Keratinocyte (primary cell): ENCODE results near the gene PANX2. TPM values are rescaled to one million over a fixed set of nuclear protein-coding genes. Genes with fewer than 3 reads are reported as not detected.

Experiments
- DNase-seq: peaks from one replicate; pipeline ENCODE4 v3.0.0-alpha.2; 2011; ENCODE audit warnings: low read depth, missing footprints, low spot score
- FAIRE-seq: peaks from 2 replicates; lab custom pipeline; 2011; peaks lifted over from hg19 to GRCh38; lab: Jason Lieb, UNC
- H2AFZ ChIP-seq: 2 replicates; pipeline ENCODE4 v1.6.0; 2012; ENCODE audit warnings: low read length, control low read depth, inconsistent platforms; ENCODE audit not compliant: control insufficient read depth
- H3K27ac ChIP-seq: 2 replicates; pipeline ENCODE4 v1.5.1; 2011; ENCODE audit warnings: low read length; ENCODE audit not compliant: control insufficient read depth, insufficient read depth
- H3K27me3 ChIP-seq: 3 replicates; pipeline ENCODE4 v1.6.0; 2011; ENCODE audit warnings: low read length; ENCODE audit not compliant: control insufficient read depth, insufficient read depth; ENCODE audit errors: extremely low read depth
- H3K36me3 ChIP-seq, 2 experiments: 2 replicates in 1 of 2; 3 replicates in 1 of 2; pipeline ENCODE4 v1.5.1; 2011; ENCODE audit warnings: low read length in 2 of 2, mild to moderate bottlenecking in 1 of 2; ENCODE audit not compliant: control insufficient read depth in 2 of 2, insufficient read depth in 2 of 2; ENCODE audit errors: extremely low read depth in 1 of 2
- H3K4me1 ChIP-seq: 3 replicates; pipeline ENCODE4 v1.5.1; 2011; ENCODE audit warnings: low read length; ENCODE audit not compliant: control insufficient read depth, insufficient read depth; ENCODE audit errors: extremely low read depth
- H3K4me2 ChIP-seq: 3 replicates; pipeline ENCODE4 v1.6.0; 2011; ENCODE audit warnings: low read depth, low read length; ENCODE audit not compliant: control insufficient read depth, insufficient read depth; ENCODE audit errors: extremely low read depth
- H3K4me3 ChIP-seq, 3 experiments: fragments of 200-600 bp in 1 of 3; sonication (generic) in 1 of 3; 2 replicates in 2 of 3; 3 replicates in 1 of 3; pipeline ENCODE4 v1.5.1; 2011 to 2016; ENCODE audit warnings: low read length in 3 of 3, mild to moderate bottlenecking in 3 of 3, control low read depth in 2 of 3, inconsistent platforms in 1 of 3, low read depth in 1 of 3, mixed read lengths in 1 of 3, mixed run types in 1 of 3, moderate library complexity in 1 of 3; ENCODE audit not compliant: control insufficient read depth in 2 of 3, insufficient read depth in 2 of 3; ENCODE audit errors: extremely low read depth in 1 of 3
- H3K79me2 ChIP-seq: 2 replicates; pipeline ENCODE4 v1.6.0; 2012; ENCODE audit warnings: low read length; ENCODE audit not compliant: control insufficient read depth, insufficient read depth
- H3K9ac ChIP-seq: 3 replicates; pipeline ENCODE4 v1.6.0; 2011; ENCODE audit warnings: low read length; ENCODE audit not compliant: control insufficient read depth, insufficient read depth; ENCODE audit errors: extremely low read depth
- H3K9me1 ChIP-seq: 3 replicates; pipeline ENCODE4 v1.6.0; 2011; ENCODE audit warnings: low read length; ENCODE audit not compliant: control insufficient read depth, insufficient read depth; ENCODE audit errors: extremely low read depth
- H3K9me3 ChIP-seq: 2 replicates; pipeline ENCODE4 v1.5.1; 2012; ENCODE audit warnings: low read depth, low read length; ENCODE audit not compliant: control insufficient read depth
- H4K20me1 ChIP-seq: 3 replicates; pipeline ENCODE4 v1.6.0; 2011; ENCODE audit warnings: low read length; ENCODE audit not compliant: control insufficient read depth, insufficient read depth; ENCODE audit errors: extremely low read depth
- EZH2 ChIP-seq: IDR thresholded peaks from one replicate; pipeline ENCODE4 v1.6.1; 2012; ENCODE audit warnings: inconsistent platforms, mild to moderate bottlenecking, low read length, moderate library complexity
- dilution Hi-C: fragments of 300-500 bp; cut with MboI; formaldehyde crosslinking; loops from one replicate; pipeline ENCODE4 v1.7.0; 2020; ENCODE audit warnings: low sequenced_read_pairs; ENCODE audit not compliant: extremely low pct_ligation_motif_present
- polyA plus RNA-seq, 5 experiments: library from polyadenylated mRNA; depleted of rRNA in 3 of 5; stranded (reverse) in 3 of 5; stranded (forward) in 1 of 5; unstranded in 1 of 5; fragments of >200 nt; gene quantifications; 1 replicate in 1 of 5; 2 replicates in 3 of 5; 3 replicates in 1 of 5; pipeline versions ENCODE4 v1.2.1 to v1.2.3, GENCODE V29; 2011 to 2012; ENCODE audit warnings: missing spikeins in 2 of 5, low read depth in 1 of 5, low replicate concordance in 1 of 5
- TF ChIP-seq, protein P1 (sequence below), 3 experiments: IDR thresholded peaks in 1 of 3; conservative IDR thresholded peaks in 1 of 3; optimal IDR thresholded peaks in 1 of 3; 2 replicates in 2 of 3; 3 replicates in 1 of 3; pipeline versions ENCODE3 to v1.5.1; 2011; ENCODE audit warnings: low read length in 3 of 3, mild to moderate bottlenecking in 3 of 3, moderate library complexity in 2 of 3, control low read depth in 1 of 3, inconsistent platforms in 1 of 3; ENCODE audit not compliant: insufficient read depth in 2 of 3; ENCODE audit errors: extremely low read depth in 1 of 3

The PANX2 gene
- polyA plus RNA-seq, 1 donor (not counting 4 experiments of a cell fraction or from before 2014, with no cell fraction given) = 0.22 TPM

GRCh38 chr22:50175921-50176849 lies 5.7 kb downstream of the PANX2 start:
- no peak overlapping the region for H3K4me3 ChIP-seq
- H2AFZ ChIP-seq = no peak overlapping the region
- DNase-seq (no peak), FAIRE-seq (no peak)
- no peaks in the 10 kb centered on the region for H3K4me1 ChIP-seq
- no peak overlapping the region for H3K9ac ChIP-seq
- H3K27ac ChIP-seq = no peak overlapping the region
- no peaks in the 10 kb centered on the region for H3K9me1 ChIP-seq
- no peaks in the 10 kb centered on the region for H3K9me3 ChIP-seq
- no peak overlapping the region for H3K4me2 ChIP-seq
- no peaks in the 10 kb centered on the region for H3K27me3 ChIP-seq
- H3K79me2 ChIP-seq = no peaks in the 10 kb centered on the region
- H4K20me1 ChIP-seq = no peaks in the 10 kb centered on the region
- TF ChIP-seq, protein P1, sequence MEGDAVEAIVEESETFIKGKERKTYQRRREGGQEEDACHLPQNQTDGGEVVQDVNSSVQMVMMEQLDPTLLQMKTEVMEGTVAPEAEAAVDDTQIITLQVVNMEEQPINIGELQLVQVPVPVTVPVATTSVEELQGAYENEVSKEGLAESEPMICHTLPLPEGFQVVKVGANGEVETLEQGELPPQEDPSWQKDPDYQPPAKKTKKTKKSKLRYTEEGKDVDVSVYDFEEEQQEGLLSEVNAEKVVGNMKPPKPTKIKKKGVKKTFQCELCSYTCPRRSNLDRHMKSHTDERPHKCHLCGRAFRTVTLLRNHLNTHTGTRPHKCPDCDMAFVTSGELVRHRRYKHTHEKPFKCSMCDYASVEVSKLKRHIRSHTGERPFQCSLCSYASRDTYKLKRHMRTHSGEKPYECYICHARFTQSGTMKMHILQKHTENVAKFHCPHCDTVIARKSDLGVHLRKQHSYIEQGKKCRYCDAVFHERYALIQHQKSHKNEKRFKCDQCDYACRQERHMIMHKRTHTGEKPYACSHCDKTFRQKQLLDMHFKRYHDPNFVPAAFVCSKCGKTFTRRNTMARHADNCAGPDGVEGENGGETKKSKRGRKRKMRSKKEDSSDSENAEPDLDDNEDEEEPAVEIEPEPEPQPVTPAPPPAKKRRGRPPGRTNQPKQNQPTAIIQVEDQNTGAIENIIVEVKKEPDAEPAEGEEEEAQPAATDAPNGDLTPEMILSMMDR (optimal IDR thresholded peaks at IDR 0.05 in 1 of 3, IDR thresholded peaks at IDR 0.05 in 1 of 3, conservative IDR thresholded peaks at IDR 0.05 in 1 of 3; ENCODE audit: extremely low read depth in 1 of 3, insufficient read depth in 2 of 3, low read length in 3 of 3) = no peak
- no peak for TF ChIP-seq EZH2
- H3K36me3 ChIP-seq = no peaks in the 10 kb centered on the region
- dilution Hi-C loops = no loop called here

DNA sequence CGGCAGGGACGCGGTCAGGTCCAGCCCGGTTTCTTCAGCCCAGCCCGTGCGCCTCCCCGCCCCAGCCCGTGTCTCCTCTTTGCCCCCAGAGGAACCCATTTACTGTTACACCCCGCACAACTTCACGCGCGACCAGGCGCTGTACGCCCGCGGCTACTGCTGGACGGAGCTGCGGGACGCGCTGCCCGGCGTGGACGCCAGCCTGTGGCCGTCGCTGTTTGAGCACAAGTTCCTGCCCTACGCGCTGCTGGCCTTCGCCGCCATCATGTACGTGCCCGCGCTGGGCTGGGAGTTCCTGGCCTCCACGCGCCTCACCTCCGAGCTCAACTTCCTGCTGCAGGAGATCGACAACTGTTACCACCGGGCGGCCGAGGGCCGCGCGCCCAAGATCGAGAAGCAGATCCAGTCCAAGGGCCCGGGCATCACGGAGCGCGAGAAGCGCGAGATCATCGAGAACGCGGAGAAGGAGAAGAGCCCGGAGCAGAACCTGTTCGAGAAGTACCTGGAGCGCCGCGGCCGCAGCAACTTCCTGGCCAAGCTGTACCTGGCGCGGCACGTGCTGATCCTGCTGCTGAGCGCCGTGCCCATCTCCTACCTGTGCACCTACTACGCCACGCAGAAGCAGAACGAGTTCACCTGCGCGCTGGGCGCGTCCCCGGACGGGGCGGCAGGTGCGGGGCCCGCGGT lies 6.5 kb downstream of the PANX2 start:
- Histone ChIP-seq H3K9me3 (no peaks in the 10 kb centered on the region), H3K79me2 (no peaks in the 10 kb centered on the region), H3K36me3 (no peaks in the 10 kb centered on the region), H3K9me1 (no peaks in the 10 kb centered on the region), H3K4me2 (no peak overlapping the region), H3K4me1 (no peaks in the 10 kb centered on the region), H3K9ac (no peak overlapping the region), H4K20me1 (no peaks in the 10 kb centered on the region), H3K4me3 (no peak overlapping the region), H3K27me3 (no peaks in the 10 kb centered on the region), H2AFZ (no peak overlapping the region), H3K27ac (no peak overlapping the region)
- TF ChIP-seq, protein P1 (optimal IDR thresholded peaks at IDR 0.05 in 1 of 3, IDR thresholded peaks at IDR 0.05 in 1 of 3, conservative IDR thresholded peaks at IDR 0.05 in 1 of 3; ENCODE audit: extremely low read depth in 1 of 3, insufficient read depth in 2 of 3, low read length in 3 of 3) = no peak
- TF ChIP-seq EZH2 = no peak
- FAIRE-seq (no peak), DNase-seq (no peak)
- dilution Hi-C loops = no loop called here
